ACC112 (cell line): Measurements from ENCODE around the gene SH3BGRL2.

Experiments
- H2AFZ ChIP-seq: fragments of 200-600 bp; sonication (generic); one replicate; pipeline ENCODE4 v1.6.0; 2017; ENCODE audit warnings: antibody characterized with exemption, low read length; ENCODE audit not compliant: unreplicated experiment
- H3K27ac ChIP-seq: fragments of 200-600 bp; sonication (generic); 2 replicates; pipeline ENCODE4 v1.5.1; 2014; ENCODE audit warnings: low read depth, mild to moderate bottlenecking, antibody characterized with exemption, low read length, moderate library complexity
- H3K27me3 ChIP-seq: fragments of 200-600 bp; sonication (generic); 2 replicates; pipeline ENCODE4 v1.6.1; 2014; ENCODE audit warnings: mild to moderate bottlenecking, antibody characterized with exemption, low read length, moderate library complexity, mixed read lengths; ENCODE audit not compliant: insufficient read depth
- H3K36me3 ChIP-seq: fragments of 200-600 bp; sonication (generic); 2 replicates; pipeline ENCODE4 v1.6.1; 2016; ENCODE audit warnings: mild to moderate bottlenecking, antibody characterized with exemption, low read length, moderate library complexity, mixed read lengths; ENCODE audit not compliant: insufficient read depth
- H3K4me1 ChIP-seq: fragments of 200-600 bp; sonication (generic); one replicate; pipeline ENCODE4 v1.6.1; 2016; ENCODE audit warnings: low read length, mixed read lengths; ENCODE audit not compliant: insufficient read depth, unreplicated experiment, control insufficient read depth
- H3K4me3 ChIP-seq: fragments of 200-600 bp; sonication (generic); 2 replicates; pipeline ENCODE4 v1.5.1; 2014; ENCODE audit warnings: mild to moderate bottlenecking, low read depth, low read length
- H3K79me2 ChIP-seq: fragments of 200-600 bp; sonication (generic); one replicate; pipeline ENCODE4 v1.6.0; 2016; ENCODE audit warnings: low read length; ENCODE audit not compliant: control insufficient read depth, unreplicated experiment, insufficient read depth

SH3BGRL2 gene

GRCh38 chr6:79630380-79630882 is 698 bp upstream of the SH3BGRL2 start:
- peak overlapping the region; percentile 87 for H2AFZ ChIP-seq
- no peaks in the 10 kb centered on the region for H3K36me3 ChIP-seq
- H3K27ac ChIP-seq, result no peak overlapping the region
- peaks cover 37% of the 10 kb centered on the region for H3K27me3 ChIP-seq
- H3K4me3 ChIP-seq, result peak overlapping the region; percentile 97
- no peaks in the 10 kb centered on the region for H3K79me2 ChIP-seq
- no peaks in the 10 kb centered on the region for H3K4me1 ChIP-seq

GRCh38 chr6:79631693-79632172 is 604 bp downstream of the SH3BGRL2 start:
- H3K36me3 ChIP-seq, result no peaks in the 10 kb centered on the region
- peaks cover 37% of the 10 kb centered on the region for H3K27me3 ChIP-seq
- no peaks in the 10 kb centered on the region for H3K79me2 ChIP-seq
- H3K4me3 ChIP-seq, result peak overlapping the region; percentile 97
- no peak overlapping the region for H3K27ac ChIP-seq
- H2AFZ ChIP-seq, result peak overlapping the region; percentile 87
- no peaks in the 10 kb centered on the region for H3K4me1 ChIP-seq

GRCh38 chr6:79632580-79632979 is 1.5 kb downstream of the SH3BGRL2 start:
- no peaks in the 10 kb centered on the region for H3K36me3 ChIP-seq
- H3K79me2 ChIP-seq, result no peaks in the 10 kb centered on the region
- H3K4me3 ChIP-seq, result no peak overlapping the region
- no peak overlapping the region for H3K27ac ChIP-seq
- no peak overlapping the region for H2AFZ ChIP-seq
- peaks cover 37% of the 10 kb centered on the region for H3K27me3 ChIP-seq
- no peaks in the 10 kb centered on the region for H3K4me1 ChIP-seq

GRCh38 chr6:79634491-79635231 is 3.5 kb downstream of the SH3BGRL2 start:
- no peak overlapping the region for H3K4me3 ChIP-seq
- no peaks in the 10 kb centered on the region for H3K4me1 ChIP-seq
- no peaks in the 10 kb centered on the region for H3K36me3 ChIP-seq
- peaks cover 37% of the 10 kb centered on the region for H3K27me3 ChIP-seq
- no peaks in the 10 kb centered on the region for H3K79me2 ChIP-seq
- no peak overlapping the region for H2AFZ ChIP-seq
- H3K27ac ChIP-seq, result no peak overlapping the region

- Histone ChIP-seq H3K36me3 (no peaks in the 10 kb centered on the region), H3K27ac (no peak overlapping the region), H3K4me3 (no peak overlapping the region), H3K79me2 (no peaks in the 10 kb centered on the region), H3K27me3 (peaks cover 37% of the 10 kb centered on the region), H2AFZ (no peak overlapping the region), H3K4me1 (peaks cover 2% of the 10 kb centered on the region)
Observed at GRCh38 chr6:79635232-79635543, 4.1 kb downstream of the SH3BGRL2 start.

- Histone ChIP-seq H3K36me3 (no peaks in the 10 kb centered on the region), H2AFZ (no peak overlapping the region), H3K4me1 (peaks cover 8% of the 10 kb centered on the region), H3K79me2 (no peaks in the 10 kb centered on the region), H3K27me3 (peaks cover 24% of the 10 kb centered on the region), H3K4me3 (no peak overlapping the region), H3K27ac (no peak overlapping the region)
Observed at GRCh38 chr6:79636673-79637072, 5.5 kb downstream of the SH3BGRL2 start.

- Histone ChIP-seq H2AFZ (no peak overlapping the region), H3K4me1 (peaks cover 8% of the 10 kb centered on the region), H3K36me3 (no peaks in the 10 kb centered on the region), H3K79me2 (no peaks in the 10 kb centered on the region), H3K27ac (no peak overlapping the region), H3K27me3 (no peaks in the 10 kb centered on the region; the same call in 1 of the 2 replicates), H3K4me3 (no peak overlapping the region)
Observed at GRCh38 chr6:79640146-79641111, 9.3 kb downstream of the SH3BGRL2 start.

GRCh38 chr6:79646006-79646405 is 14.9 kb downstream of the SH3BGRL2 start:
- H3K27me3 ChIP-seq, result 0 out of 2 replicates have a peak, but pooled peaks cover 3% of the 10 kb centered on the region
- no peaks in the 10 kb centered on the region for H3K36me3 ChIP-seq
- no peaks in the 10 kb centered on the region for H3K4me1 ChIP-seq
- H3K4me3 ChIP-seq, result no peak overlapping the region
- H2AFZ ChIP-seq, result no peak overlapping the region
- no peaks in the 10 kb centered on the region for H3K79me2 ChIP-seq
- no peak overlapping the region for H3K27ac ChIP-seq

GRCh38 chr6:79646561-79646960 is 15.4 kb downstream of the SH3BGRL2 start:
- Histone ChIP-seq H3K4me1 (no peaks in the 10 kb centered on the region), H3K79me2 (no peaks in the 10 kb centered on the region)

GRCh38 chr6:79647741-79648140 is 16.6 kb downstream of the SH3BGRL2 start:
- Histone ChIP-seq H3K4me3 (no peak overlapping the region), H3K36me3 (no peaks in the 10 kb centered on the region), H3K79me2 (no peaks in the 10 kb centered on the region)

More at GRCh38 chr6:79646561-79646960, 15.4 kb downstream of the SH3BGRL2 start:
- Histone ChIP-seq H3K4me3 (no peak overlapping the region), H3K27me3 (0 out of 2 replicates have a peak, but pooled peaks cover 3% of the 10 kb centered on the region), H3K27ac (no peak overlapping the region), H3K36me3 (no peaks in the 10 kb centered on the region), H2AFZ (no peak overlapping the region)

More at GRCh38 chr6:79647741-79648140, 16.6 kb downstream of the SH3BGRL2 start:
- Histone ChIP-seq H3K27me3 (0 out of 2 replicates have a peak, but pooled peaks cover 3% of the 10 kb centered on the region), H2AFZ (no peak overlapping the region), H3K27ac (no peak overlapping the region), H3K4me1 (no peaks in the 10 kb centered on the region)
